ENCODE measurements around the gene BTRC. TPM values are rescaled to one million over a fixed set of nuclear protein-coding genes. Genes with fewer than 3 reads are reported as not detected.

BTRC gene
- total RNA-seq, 1 experiment from 2014 or later = 22.4 TPM

DNA sequence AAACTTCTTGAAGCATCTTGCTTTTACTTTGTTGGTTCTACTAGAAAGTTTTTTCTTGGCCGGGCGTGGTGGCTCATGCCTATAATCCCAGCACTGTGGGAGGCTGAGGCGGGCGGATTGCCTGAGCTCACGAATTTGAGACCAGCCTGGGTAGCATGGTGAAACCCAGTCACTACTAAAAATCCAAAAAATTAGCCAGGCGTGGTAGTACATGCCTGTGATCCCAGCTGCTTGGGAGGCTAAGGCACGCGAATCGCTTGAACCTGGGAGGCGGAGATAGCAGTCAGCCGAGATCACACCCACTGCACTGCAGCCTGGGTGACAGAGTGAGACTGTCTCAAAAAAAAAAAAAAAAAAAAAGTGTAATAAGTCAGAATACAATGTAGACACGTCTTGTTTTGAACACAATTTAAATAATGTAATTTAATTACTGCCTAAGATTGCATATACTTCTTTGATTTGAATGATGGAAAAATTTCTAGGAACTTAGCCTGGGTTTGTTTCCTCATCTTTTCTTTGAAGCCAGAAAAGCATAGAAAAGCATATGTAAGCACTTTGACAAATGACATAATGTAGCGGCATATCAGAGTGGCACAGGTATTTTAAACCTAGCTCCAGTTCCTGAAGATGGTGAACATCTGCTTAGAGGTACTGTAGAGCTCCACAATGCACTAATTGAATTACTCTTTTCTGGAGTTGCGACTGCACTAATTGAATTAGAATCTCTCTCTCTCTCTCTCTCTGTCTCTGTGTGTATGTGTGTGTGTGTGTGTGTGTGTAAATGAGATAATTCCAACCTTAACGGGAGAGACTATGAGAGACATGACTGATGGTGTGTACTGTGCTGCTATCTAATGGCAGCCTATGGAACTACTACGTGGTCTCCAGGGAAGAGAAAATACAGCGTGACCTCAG lies 87.8 kb downstream of the BTRC start (continued):
- TF ChIP-seq, protein P1, sequence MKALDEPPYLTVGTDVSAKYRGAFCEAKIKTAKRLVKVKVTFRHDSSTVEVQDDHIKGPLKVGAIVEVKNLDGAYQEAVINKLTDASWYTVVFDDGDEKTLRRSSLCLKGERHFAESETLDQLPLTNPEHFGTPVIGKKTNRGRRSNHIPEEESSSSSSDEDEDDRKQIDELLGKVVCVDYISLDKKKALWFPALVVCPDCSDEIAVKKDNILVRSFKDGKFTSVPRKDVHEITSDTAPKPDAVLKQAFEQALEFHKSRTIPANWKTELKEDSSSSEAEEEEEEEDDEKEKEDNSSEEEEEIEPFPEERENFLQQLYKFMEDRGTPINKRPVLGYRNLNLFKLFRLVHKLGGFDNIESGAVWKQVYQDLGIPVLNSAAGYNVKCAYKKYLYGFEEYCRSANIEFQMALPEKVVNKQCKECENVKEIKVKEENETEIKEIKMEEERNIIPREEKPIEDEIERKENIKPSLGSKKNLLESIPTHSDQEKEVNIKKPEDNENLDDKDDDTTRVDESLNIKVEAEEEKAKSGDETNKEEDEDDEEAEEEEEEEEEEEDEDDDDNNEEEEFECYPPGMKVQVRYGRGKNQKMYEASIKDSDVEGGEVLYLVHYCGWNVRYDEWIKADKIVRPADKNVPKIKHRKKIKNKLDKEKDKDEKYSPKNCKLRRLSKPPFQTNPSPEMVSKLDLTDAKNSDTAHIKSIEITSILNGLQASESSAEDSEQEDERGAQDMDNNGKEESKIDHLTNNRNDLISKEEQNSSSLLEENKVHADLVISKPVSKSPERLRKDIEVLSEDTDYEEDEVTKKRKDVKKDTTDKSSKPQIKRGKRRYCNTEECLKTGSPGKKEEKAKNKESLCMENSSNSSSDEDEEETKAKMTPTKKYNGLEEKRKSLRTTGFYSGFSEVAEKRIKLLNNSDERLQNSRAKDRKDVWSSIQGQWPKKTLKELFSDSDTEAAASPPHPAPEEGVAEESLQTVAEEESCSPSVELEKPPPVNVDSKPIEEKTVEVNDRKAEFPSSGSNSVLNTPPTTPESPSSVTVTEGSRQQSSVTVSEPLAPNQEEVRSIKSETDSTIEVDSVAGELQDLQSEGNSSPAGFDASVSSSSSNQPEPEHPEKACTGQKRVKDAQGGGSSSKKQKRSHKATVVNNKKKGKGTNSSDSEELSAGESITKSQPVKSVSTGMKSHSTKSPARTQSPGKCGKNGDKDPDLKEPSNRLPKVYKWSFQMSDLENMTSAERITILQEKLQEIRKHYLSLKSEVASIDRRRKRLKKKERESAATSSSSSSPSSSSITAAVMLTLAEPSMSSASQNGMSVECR (CRISPR knock-in tag; IDR thresholded peaks at IDR 0.05; ENCODE audit: borderline replicate concordance) = no peak
- TF ChIP-seq MXD4 (CRISPR knock-in tag; IDR thresholded peaks at IDR 0.05; ENCODE audit: borderline replicate concordance) (no peak), FOXP1 (CRISPR knock-in tag; IDR thresholded peaks at IDR 0.05; ENCODE audit: borderline replicate concordance) (no peak)
- TF ChIP-seq, protein P2, sequence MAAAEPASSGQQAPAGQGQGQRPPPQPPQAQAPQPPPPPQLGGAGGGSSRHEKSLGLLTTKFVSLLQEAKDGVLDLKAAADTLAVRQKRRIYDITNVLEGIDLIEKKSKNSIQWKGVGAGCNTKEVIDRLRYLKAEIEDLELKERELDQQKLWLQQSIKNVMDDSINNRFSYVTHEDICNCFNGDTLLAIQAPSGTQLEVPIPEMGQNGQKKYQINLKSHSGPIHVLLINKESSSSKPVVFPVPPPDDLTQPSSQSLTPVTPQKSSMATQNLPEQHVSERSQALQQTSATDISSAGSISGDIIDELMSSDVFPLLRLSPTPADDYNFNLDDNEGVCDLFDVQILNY (CRISPR knock-in tag; IDR thresholded peaks at IDR 0.05) = no peak
- TF ChIP-seq, protein P3, sequence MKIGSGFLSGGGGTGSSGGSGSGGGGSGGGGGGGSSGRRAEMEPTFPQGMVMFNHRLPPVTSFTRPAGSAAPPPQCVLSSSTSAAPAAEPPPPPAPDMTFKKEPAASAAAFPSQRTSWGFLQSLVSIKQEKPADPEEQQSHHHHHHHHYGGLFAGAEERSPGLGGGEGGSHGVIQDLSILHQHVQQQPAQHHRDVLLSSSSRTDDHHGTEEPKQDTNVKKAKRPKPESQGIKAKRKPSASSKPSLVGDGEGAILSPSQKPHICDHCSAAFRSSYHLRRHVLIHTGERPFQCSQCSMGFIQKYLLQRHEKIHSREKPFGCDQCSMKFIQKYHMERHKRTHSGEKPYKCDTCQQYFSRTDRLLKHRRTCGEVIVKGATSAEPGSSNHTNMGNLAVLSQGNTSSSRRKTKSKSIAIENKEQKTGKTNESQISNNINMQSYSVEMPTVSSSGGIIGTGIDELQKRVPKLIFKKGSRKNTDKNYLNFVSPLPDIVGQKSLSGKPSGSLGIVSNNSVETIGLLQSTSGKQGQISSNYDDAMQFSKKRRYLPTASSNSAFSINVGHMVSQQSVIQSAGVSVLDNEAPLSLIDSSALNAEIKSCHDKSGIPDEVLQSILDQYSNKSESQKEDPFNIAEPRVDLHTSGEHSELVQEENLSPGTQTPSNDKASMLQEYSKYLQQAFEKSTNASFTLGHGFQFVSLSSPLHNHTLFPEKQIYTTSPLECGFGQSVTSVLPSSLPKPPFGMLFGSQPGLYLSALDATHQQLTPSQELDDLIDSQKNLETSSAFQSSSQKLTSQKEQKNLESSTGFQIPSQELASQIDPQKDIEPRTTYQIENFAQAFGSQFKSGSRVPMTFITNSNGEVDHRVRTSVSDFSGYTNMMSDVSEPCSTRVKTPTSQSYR (CRISPR knock-in tag; IDR thresholded peaks at IDR 0.05) = no peak

DNA sequence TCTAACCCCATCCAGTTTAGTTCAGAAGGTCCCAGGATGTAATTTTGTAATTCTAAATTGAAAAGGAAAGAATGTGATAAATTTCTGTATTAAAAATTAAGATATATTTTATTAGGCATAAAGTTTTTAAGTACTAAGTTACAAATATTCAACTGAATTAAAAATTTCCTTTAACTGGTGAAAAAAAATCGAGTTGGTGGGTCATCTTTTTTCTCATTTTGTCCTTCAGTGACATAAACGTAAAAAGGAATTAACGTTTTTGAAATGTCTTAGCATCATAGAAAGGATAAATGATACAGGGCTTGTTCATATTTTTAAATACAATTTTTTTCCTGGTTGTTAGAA lies 88.5 kb downstream of the BTRC start:
- no peaks in the 10 kb centered on the region for H3K27me3 Mint-ChIP-seq (ENCODE audit: low read depth)
- no peak overlapping the region for H3K27ac Mint-ChIP-seq
- CTCF ChIA-PET = interaction anchor here (0.7 to 7.6 kb wide), 15 partner anchors 8 to 229 kb away, joined by 3 to 118 read pairs (median 7); partner anchors contain the start of gene BTRC
- peaks cover 24% of the 10 kb centered on the region for H3K4me1 Mint-ChIP-seq
- ATAC-seq = no peak
- H3K9me3 Mint-ChIP-seq = no peaks in the 10 kb centered on the region
- no peak for DNase-seq (ENCODE audit: low spot score)
- H3K36me3 Mint-ChIP-seq = no peaks in the 10 kb centered on the region
- POLR2A ChIA-PET = no interaction called here
- H3K4me3 Mint-ChIP-seq = no peak overlapping the region
- TF ChIP-seq GTF2I (CRISPR knock-in tag; conservative IDR thresholded peaks at IDR 0.05) (no peak), ZNF423 (CRISPR knock-in tag; IDR thresholded peaks at IDR 0.05) (no peak), RORB (CRISPR knock-in tag; IDR thresholded peaks at IDR 0.05) (no peak)
- TF ChIP-seq, protein P4, sequence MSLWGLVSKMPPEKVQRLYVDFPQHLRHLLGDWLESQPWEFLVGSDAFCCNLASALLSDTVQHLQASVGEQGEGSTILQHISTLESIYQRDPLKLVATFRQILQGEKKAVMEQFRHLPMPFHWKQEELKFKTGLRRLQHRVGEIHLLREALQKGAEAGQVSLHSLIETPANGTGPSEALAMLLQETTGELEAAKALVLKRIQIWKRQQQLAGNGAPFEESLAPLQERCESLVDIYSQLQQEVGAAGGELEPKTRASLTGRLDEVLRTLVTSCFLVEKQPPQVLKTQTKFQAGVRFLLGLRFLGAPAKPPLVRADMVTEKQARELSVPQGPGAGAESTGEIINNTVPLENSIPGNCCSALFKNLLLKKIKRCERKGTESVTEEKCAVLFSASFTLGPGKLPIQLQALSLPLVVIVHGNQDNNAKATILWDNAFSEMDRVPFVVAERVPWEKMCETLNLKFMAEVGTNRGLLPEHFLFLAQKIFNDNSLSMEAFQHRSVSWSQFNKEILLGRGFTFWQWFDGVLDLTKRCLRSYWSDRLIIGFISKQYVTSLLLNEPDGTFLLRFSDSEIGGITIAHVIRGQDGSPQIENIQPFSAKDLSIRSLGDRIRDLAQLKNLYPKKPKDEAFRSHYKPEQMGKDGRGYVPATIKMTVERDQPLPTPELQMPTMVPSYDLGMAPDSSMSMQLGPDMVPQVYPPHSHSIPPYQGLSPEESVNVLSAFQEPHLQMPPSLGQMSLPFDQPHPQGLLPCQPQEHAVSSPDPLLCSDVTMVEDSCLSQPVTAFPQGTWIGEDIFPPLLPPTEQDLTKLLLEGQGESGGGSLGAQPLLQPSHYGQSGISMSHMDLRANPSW (CRISPR knock-in tag; conservative IDR thresholded peaks at IDR 0.05; ENCODE audit: low read depth) = no peak
- TF ChIP-seq, protein P5, sequence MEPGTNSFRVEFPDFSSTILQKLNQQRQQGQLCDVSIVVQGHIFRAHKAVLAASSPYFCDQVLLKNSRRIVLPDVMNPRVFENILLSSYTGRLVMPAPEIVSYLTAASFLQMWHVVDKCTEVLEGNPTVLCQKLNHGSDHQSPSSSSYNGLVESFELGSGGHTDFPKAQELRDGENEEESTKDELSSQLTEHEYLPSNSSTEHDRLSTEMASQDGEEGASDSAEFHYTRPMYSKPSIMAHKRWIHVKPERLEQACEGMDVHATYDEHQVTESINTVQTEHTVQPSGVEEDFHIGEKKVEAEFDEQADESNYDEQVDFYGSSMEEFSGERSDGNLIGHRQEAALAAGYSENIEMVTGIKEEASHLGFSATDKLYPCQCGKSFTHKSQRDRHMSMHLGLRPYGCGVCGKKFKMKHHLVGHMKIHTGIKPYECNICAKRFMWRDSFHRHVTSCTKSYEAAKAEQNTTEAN (CRISPR knock-in tag; IDR thresholded peaks at IDR 0.05) = no peak
- TF ChIP-seq, protein P6, sequence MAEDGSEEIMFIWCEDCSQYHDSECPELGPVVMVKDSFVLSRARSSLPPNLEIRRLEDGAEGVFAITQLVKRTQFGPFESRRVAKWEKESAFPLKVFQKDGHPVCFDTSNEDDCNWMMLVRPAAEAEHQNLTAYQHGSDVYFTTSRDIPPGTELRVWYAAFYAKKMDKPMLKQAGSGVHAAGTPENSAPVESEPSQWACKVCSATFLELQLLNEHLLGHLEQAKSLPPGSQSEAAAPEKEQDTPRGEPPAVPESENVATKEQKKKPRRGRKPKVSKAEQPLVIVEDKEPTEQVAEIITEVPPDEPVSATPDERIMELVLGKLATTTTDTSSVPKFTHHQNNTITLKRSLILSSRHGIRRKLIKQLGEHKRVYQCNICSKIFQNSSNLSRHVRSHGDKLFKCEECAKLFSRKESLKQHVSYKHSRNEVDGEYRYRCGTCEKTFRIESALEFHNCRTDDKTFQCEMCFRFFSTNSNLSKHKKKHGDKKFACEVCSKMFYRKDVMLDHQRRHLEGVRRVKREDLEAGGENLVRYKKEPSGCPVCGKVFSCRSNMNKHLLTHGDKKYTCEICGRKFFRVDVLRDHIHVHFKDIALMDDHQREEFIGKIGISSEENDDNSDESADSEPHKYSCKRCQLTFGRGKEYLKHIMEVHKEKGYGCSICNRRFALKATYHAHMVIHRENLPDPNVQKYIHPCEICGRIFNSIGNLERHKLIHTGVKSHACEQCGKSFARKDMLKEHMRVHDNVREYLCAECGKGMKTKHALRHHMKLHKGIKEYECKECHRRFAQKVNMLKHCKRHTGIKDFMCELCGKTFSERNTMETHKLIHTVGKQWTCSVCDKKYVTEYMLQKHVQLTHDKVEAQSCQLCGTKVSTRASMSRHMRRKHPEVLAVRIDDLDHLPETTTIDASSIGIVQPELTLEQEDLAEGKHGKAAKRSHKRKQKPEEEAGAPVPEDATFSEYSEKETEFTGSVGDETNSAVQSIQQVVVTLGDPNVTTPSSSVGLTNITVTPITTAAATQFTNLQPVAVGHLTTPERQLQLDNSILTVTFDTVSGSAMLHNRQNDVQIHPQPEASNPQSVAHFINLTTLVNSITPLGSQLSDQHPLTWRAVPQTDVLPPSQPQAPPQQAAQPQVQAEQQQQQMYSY (CRISPR knock-in tag; IDR thresholded peaks at IDR 0.05) = no peak
- TF ChIP-seq, protein P7, sequence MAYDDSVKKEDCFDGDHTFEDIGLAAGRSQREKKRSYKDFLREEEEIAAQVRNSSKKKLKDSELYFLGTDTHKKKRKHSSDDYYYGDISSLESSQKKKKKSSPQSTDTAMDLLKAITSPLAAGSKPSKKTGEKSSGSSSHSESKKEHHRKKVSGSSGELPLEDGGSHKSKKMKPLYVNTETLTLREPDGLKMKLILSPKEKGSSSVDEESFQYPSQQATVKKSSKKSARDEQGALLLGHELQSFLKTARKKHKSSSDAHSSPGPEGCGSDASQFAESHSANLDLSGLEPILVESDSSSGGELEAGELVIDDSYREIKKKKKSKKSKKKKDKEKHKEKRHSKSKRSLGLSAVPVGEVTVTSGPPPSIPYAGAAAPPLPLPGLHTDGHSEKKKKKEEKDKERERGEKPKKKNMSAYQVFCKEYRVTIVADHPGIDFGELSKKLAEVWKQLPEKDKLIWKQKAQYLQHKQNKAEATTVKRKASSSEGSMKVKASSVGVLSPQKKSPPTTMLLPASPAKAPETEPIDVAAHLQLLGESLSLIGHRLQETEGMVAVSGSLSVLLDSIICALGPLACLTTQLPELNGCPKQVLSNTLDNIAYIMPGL (CRISPR knock-in tag; IDR thresholded peaks at IDR 0.05) = no peak
